Suprapubic skin (tissue), 4 donors: ENCODE results near the gene TMEM164.

Experiments
- CTCF ChIP-seq, 2 donors: fragments of 200-600 bp in 1 of 2; fragments of 450-650 bp in 1 of 2; sonication (generic) in 1 of 2; IDR thresholded peaks; one replicate each; pipeline ENCODE4 v1.5.1; 2016 to 2019; ENCODE audit warnings: antibody characterized with exemption in 2 of 2, mild to moderate bottlenecking in 1 of 2, moderate library complexity in 1 of 2
- EP300 ChIP-seq: sonication (generic); formaldehyde crosslinking; IDR thresholded peaks from one replicate; pipeline ENCODE4 v1.6.1; 2017; ENCODE audit warnings: antibody characterized with exemption
- POLR2A ChIP-seq, 2 donors: fragments of 450-650 bp; IDR thresholded peaks; one replicate each; pipeline ENCODE4 v1.6.1; 2017; ENCODE audit warnings: antibody characterized with exemption in 2 of 2, mild to moderate bottlenecking in 2 of 2, moderate library complexity in 2 of 2
- POLR2AphosphoS5 ChIP-seq, 3 donors: sonication (generic); formaldehyde crosslinking; IDR thresholded peaks; one replicate each; pipeline ENCODE4 v1.6.1; 2017; ENCODE audit warnings: antibody characterized with exemption in 3 of 3

GRCh38 chrX:110171442-110171841 is 168.5 kb downstream of the TMEM164 start:
- TF ChIP-seq CTCF (IDR thresholded peaks at IDR 0.05) (no peak), POLR2A (IDR thresholded peaks at IDR 0.05) (no peak), EP300 (no peak), POLR2AphosphoS5 (IDR thresholded peaks at IDR 0.05) (no peak)
